ENCODE results near the gene LPO. TPM values are rescaled to one million over a fixed set of nuclear protein-coding genes. Genes with fewer than 3 reads are reported as not detected.

LPO gene
- total and polyA plus RNA-seq, 2 experiments from 2014 or later = not detected

- Histone ChIP-seq H3K27ac (no peak overlapping the region), H3K4me3 (no peak overlapping the region), H3K4me1 (ENCODE audit: low read depth) (no peaks in the 10 kb centered on the region), H3K36me3 (no peaks in the 10 kb centered on the region), H3K9me3 (ENCODE audit: low read depth) (no peaks in the 10 kb centered on the region), H3K27me3 (no peaks in the 10 kb centered on the region)
- no peak for TF ChIP-seq CTCF (IDR thresholded peaks at IDR 0.05; ENCODE audit: low read depth, low read length)
- DNase-seq (ENCODE audit: low read depth in 1 of 2, low spot score in 1 of 2) = no peak
Observed at GRCh38 chr17:58308985-58309917, 70.9 kb downstream of the LPO start.

GRCh38 chr17:58309918-58310259 is 71.5 kb downstream of the LPO start:
- no peak for DNase-seq (ENCODE audit: low read depth in 1 of 2, low spot score in 1 of 2)
- H3K27me3 ChIP-seq = no peaks in the 10 kb centered on the region
- H3K36me3 ChIP-seq = no peaks in the 10 kb centered on the region
- H3K4me1 ChIP-seq (ENCODE audit: low read depth) = no peaks in the 10 kb centered on the region
- TF ChIP-seq CTCF (IDR thresholded peaks at IDR 0.05; ENCODE audit: low read depth, low read length) = no peak
- H3K4me3 ChIP-seq = no peak overlapping the region
- no peaks in the 10 kb centered on the region for H3K9me3 ChIP-seq (ENCODE audit: low read depth)
- no peak overlapping the region for H3K27ac ChIP-seq

GRCh38 chr17:58310511-58311428 is 72.4 kb downstream of the LPO start:
- Histone ChIP-seq H3K27ac (no peak overlapping the region), H3K36me3 (no peaks in the 10 kb centered on the region), H3K4me1 (ENCODE audit: low read depth) (no peaks in the 10 kb centered on the region), H3K27me3 (no peaks in the 10 kb centered on the region), H3K4me3 (no peak overlapping the region), H3K9me3 (ENCODE audit: low read depth) (no peaks in the 10 kb centered on the region)
- no peak for TF ChIP-seq CTCF (IDR thresholded peaks at IDR 0.05; ENCODE audit: low read depth, low read length)
- no peak for DNase-seq (ENCODE audit: low read depth in 1 of 2, low spot score in 1 of 2)

- DNase-seq (ENCODE audit: low read depth in 1 of 2, low spot score in 1 of 2) = no peak
Observed at GRCh38 chr17:58311429-58311894, 73.1 kb downstream of the LPO start.

More at GRCh38 chr17:58311429-58311894, 73.1 kb downstream of the LPO start:
- Histone ChIP-seq H3K27me3 (no peaks in the 10 kb centered on the region), H3K36me3 (no peaks in the 10 kb centered on the region), H3K4me1 (ENCODE audit: low read depth) (no peaks in the 10 kb centered on the region), H3K4me3 (no peak overlapping the region), H3K9me3 (ENCODE audit: low read depth) (no peaks in the 10 kb centered on the region), H3K27ac (no peak overlapping the region)
- TF ChIP-seq CTCF (IDR thresholded peaks at IDR 0.05; ENCODE audit: low read depth, low read length) = no peak

Data from cardiac muscle cell (in vitro differentiated cells and primary cell).